Neural progenitor cell (in vitro differentiated cells): ENCODE data around the gene IQUB. TPM values are rescaled to one million over a fixed set of nuclear protein-coding genes. Genes with fewer than 3 reads are reported as not detected.

Experiments
- DNase-seq: peaks from one replicate; pipeline ENCODE4 v3.0.0-alpha.2; 2016; ENCODE audit warnings: low spot score
- H2AFZ ChIP-seq: fragments of 200-600 bp; sonication (generic); replicated peaks from 2 replicates; pipeline ENCODE4 v1.6.1; 2016; ENCODE audit warnings: antibody characterized with exemption
- H3F3A ChIP-seq: fragments of 200-600 bp; sonication (generic); 2 replicates; pipeline ENCODE4 v1.6.1; 2016; ENCODE audit warnings: antibody characterized with exemption, low read depth
- H3K27ac ChIP-seq: fragments of 200-600 bp; sonication (generic); 2 replicates; pipeline ENCODE4 v1.5.1; 2016; ENCODE audit warnings: mild to moderate bottlenecking
- H3K27me3 ChIP-seq: fragments of 200-600 bp; sonication (generic); 2 replicates; pipeline ENCODE4 v1.6.1; 2016; ENCODE audit warnings: mild to moderate bottlenecking, moderate library complexity
- H3K36me3 ChIP-seq: fragments of 200-600 bp; sonication (generic); 2 replicates; pipeline ENCODE4 v1.5.1; 2016
- H3K4me1 ChIP-seq: fragments of 200-600 bp; sonication (generic); 2 replicates; pipeline ENCODE4 v1.6.1; 2016; ENCODE audit warnings: mixed run types
- H3K4me2 ChIP-seq: fragments of 200-600 bp; sonication (generic); 2 replicates; pipeline ENCODE4 v1.6.1; 2016
- H3K4me3 ChIP-seq: fragments of 200-600 bp; sonication (generic); 2 replicates; pipeline ENCODE4 v1.5.1; 2016
- H3K79me2 ChIP-seq: fragments of 200-600 bp; sonication (generic); 2 replicates; pipeline ENCODE4 v1.6.1; 2016; ENCODE audit warnings: low read depth
- H3K9ac ChIP-seq: fragments of 200-600 bp; sonication (generic); 2 replicates; pipeline ENCODE4 v1.6.1; 2016
- H3K9me3 ChIP-seq: fragments of 200-600 bp; sonication (generic); 2 replicates; pipeline ENCODE4 v1.5.1; 2016; ENCODE audit warnings: low read depth
- H4K20me1 ChIP-seq: fragments of 200-600 bp; sonication (generic); 2 replicates; pipeline ENCODE4 v1.6.1; 2016; ENCODE audit warnings: low read depth
- H3K27ac Mint-ChIP-seq: 3 replicates; pipeline ENCODE4 v1.8.0; 2021; ENCODE audit warnings: mixed read lengths
- H3K27me3 Mint-ChIP-seq: 2 replicates; pipeline ENCODE4 v1.8.0; 2022; ENCODE audit warnings: low read depth, mild to moderate bottlenecking, inconsistent platforms, moderate library complexity, mixed read lengths; ENCODE audit not compliant: insufficient read depth
- H3K36me3 Mint-ChIP-seq: 3 replicates; pipeline ENCODE4 v1.8.0; 2021; ENCODE audit warnings: mixed read lengths
- H3K4me1 Mint-ChIP-seq: 3 replicates; pipeline ENCODE4 v1.8.0; 2021; ENCODE audit warnings: mixed read lengths
- H3K4me3 Mint-ChIP-seq: 3 replicates; pipeline ENCODE4 v1.8.0; 2021; ENCODE audit warnings: mild to moderate bottlenecking, moderate library complexity, mixed read lengths
- H3K9me3 Mint-ChIP-seq: 3 replicates; pipeline ENCODE4 v1.8.0; 2020; ENCODE audit warnings: mixed read lengths
- EZH2 ChIP-seq: fragments of 200-600 bp; sonication (generic); IDR thresholded peaks from 2 replicates; pipeline ENCODE4 v1.6.1; 2017; ENCODE audit warnings: antibody characterized with exemption, mild to moderate bottlenecking, moderate library complexity
- EZH2phosphoT487 ChIP-seq: fragments of 200-600 bp; sonication (generic); IDR thresholded peaks from 2 replicates; pipeline ENCODE4 v1.6.1; 2017; ENCODE audit warnings: antibody characterized with exemption
- total RNA-seq: library from RNA; depleted of rRNA; stranded (reverse); fragments of >200 nt; gene quantifications from 2 replicates; pipeline ENCODE4 v1.2.3, GENCODE V29; 2015; ENCODE audit warnings: low replicate concordance
- TF ChIP-seq, protein P1 (sequence below): fragments of 200-600 bp; sonication (generic); IDR thresholded peaks from 2 replicates; pipeline ENCODE4 v1.5.1; 2017; ENCODE audit warnings: antibody characterized with exemption, mild to moderate bottlenecking

The IQUB gene
- total RNA-seq, 1 donor from 2014 or later, result 0.58 TPM

DNA sequence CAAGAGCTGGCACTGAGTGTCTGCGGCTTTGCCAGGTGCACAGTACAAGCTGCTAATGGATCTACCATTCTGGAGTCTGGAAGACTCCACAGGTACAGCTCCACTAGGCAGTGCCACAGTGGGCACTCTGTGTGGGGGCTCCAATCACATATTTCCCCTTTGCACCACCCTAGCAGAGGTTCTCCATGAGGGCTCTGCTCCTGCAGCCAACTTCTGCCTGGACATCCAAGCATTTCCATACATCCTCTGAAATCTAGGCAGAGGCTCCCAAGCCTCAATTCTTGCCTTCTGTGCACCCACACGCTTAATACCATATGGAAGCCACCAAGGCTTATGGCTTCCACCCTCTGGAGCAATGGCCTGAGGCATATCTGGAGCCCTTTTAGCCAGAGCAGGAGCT lies 29.2 kb downstream of the IQUB start:
- Mint-ChIP-seq H3K4me1 (peaks cover 8% of the 10 kb centered on the region), H3K36me3 (peaks cover 14% of the 10 kb centered on the region), H3K27me3 (no peaks in the 10 kb centered on the region), H3K27ac (no peak overlapping the region), H3K4me3 (no peak overlapping the region), H3K9me3 (peaks cover 27% of the 10 kb centered on the region)
- Histone ChIP-seq H3K79me2 (no peaks in the 10 kb centered on the region), H3F3A (peaks cover 16% of the 10 kb centered on the region), H3K9me3 (no peaks in the 10 kb centered on the region), H2AFZ (no peak overlapping the region), H3K27ac (no peak overlapping the region), H3K9ac (no peak overlapping the region), H3K4me3 (no peak overlapping the region), H3K27me3 (no peaks in the 10 kb centered on the region), H4K20me1 (peaks cover 8% of the 10 kb centered on the region), H3K4me2 (no peak overlapping the region), H3K4me1 (peaks cover 24% of the 10 kb centered on the region), H3K36me3 (no peaks in the 10 kb centered on the region)
- DNase-seq, result no peak
- TF ChIP-seq EZH2phosphoT487 (no peak), EZH2 (no peak)
- TF ChIP-seq, protein P1, sequence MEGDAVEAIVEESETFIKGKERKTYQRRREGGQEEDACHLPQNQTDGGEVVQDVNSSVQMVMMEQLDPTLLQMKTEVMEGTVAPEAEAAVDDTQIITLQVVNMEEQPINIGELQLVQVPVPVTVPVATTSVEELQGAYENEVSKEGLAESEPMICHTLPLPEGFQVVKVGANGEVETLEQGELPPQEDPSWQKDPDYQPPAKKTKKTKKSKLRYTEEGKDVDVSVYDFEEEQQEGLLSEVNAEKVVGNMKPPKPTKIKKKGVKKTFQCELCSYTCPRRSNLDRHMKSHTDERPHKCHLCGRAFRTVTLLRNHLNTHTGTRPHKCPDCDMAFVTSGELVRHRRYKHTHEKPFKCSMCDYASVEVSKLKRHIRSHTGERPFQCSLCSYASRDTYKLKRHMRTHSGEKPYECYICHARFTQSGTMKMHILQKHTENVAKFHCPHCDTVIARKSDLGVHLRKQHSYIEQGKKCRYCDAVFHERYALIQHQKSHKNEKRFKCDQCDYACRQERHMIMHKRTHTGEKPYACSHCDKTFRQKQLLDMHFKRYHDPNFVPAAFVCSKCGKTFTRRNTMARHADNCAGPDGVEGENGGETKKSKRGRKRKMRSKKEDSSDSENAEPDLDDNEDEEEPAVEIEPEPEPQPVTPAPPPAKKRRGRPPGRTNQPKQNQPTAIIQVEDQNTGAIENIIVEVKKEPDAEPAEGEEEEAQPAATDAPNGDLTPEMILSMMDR, result no peak

DNA sequence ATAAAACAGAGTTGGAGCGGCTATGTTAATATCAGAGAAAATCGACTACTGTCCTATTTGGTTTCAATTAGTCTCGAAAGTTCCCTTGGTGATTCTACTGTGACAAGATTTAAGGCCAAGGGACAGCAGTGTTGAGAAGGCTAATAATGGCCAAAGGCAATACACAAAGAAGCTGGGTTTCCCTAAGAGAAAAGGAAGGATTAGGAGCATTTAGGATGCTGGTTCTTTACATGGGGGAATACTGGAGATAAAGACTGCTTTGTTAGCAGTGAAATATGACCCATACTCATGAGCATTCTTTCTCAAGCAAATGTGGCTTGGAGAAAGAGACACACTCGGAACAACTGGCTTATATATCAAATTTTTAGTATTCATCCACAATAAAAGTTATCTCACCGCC lies 32.2 kb downstream of the IQUB start:
- Histone ChIP-seq H3K36me3 (no peaks in the 10 kb centered on the region), H3K4me2 (peak overlapping the region; percentile 71), H3K79me2 (no peaks in the 10 kb centered on the region), H4K20me1 (peaks cover 8% of the 10 kb centered on the region), H3K9ac (no peak overlapping the region), H3K27ac (peak overlapping the region; percentile 62), H3K27me3 (no peaks in the 10 kb centered on the region), H3K9me3 (no peaks in the 10 kb centered on the region), H3K4me1 (peaks cover 35% of the 10 kb centered on the region), H3F3A (peaks cover 16% of the 10 kb centered on the region), H2AFZ (no peak overlapping the region), H3K4me3 (peak overlapping the region; percentile 22)
- Mint-ChIP-seq H3K27ac (peak overlapping the region; percentile 69), H3K9me3 (peaks cover 27% of the 10 kb centered on the region), H3K27me3 (no peaks in the 10 kb centered on the region), H3K36me3 (peaks cover 14% of the 10 kb centered on the region), H3K4me3 (no peak overlapping the region), H3K4me1 (peaks cover 8% of the 10 kb centered on the region)
- DNase-seq, result peak; percentile 77
- TF ChIP-seq, protein P1, result no peak
- TF ChIP-seq EZH2phosphoT487, result peak; percentile 75
- no peak for TF ChIP-seq EZH2

DNA sequence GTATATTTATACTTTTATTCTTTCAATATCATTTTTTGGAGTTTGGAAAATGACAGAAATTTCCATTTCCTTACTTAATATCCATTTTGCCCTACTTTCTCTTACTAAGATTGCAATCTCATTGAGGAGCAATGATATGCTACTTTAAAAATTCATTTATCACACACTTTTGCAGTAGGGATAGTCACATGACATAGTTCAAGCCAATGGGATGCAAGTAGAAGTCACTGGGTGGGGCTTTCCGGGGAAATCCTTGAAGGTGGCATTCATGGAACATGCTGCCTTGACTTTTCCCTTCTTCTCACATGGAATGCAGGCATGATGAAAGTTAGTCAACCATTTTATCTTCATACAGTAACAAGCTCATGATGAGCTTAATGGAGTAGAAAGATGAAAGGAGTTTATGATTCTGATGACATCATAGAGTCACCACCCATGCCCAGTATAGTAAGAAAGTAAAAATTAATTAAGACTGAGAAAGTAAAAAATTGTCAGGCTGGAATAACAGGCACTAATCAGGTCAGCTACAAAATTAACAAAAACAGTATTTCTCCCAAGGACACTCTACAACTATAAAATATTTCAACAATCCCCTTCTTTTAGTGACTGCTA lies 33.4 kb downstream of the IQUB start:
- Mint-ChIP-seq H3K4me1 (peaks cover 8% of the 10 kb centered on the region), H3K9me3 (peaks cover 23% of the 10 kb centered on the region), H3K27ac (no peak overlapping the region), H3K27me3 (no peaks in the 10 kb centered on the region), H3K36me3 (peaks cover 12% of the 10 kb centered on the region), H3K4me3 (no peak overlapping the region)
- peak overlapping the region; percentile 71 for H3K4me2 ChIP-seq
- H3K79me2 ChIP-seq, result no peaks in the 10 kb centered on the region
- no peak for DNase-seq
- TF ChIP-seq EZH2 (no peak), EZH2phosphoT487 (no peak)
- TF ChIP-seq, protein P1, result no peak
- no peak overlapping the region for H2AFZ ChIP-seq
- H3K27ac ChIP-seq, result no peak overlapping the region
- H3K27me3 ChIP-seq, result no peaks in the 10 kb centered on the region
- H3F3A ChIP-seq, result peaks cover 16% of the 10 kb centered on the region
- no peak overlapping the region for H3K4me3 ChIP-seq
- no peaks in the 10 kb centered on the region for H3K36me3 ChIP-seq
- H3K4me1 ChIP-seq, result peaks cover 35% of the 10 kb centered on the region
- H3K9ac ChIP-seq, result no peak overlapping the region
- peaks cover 8% of the 10 kb centered on the region for H4K20me1 ChIP-seq
- no peaks in the 10 kb centered on the region for H3K9me3 ChIP-seq
